Measurements from ENCODE around the gene ESPN.

The ESPN gene

DNA sequence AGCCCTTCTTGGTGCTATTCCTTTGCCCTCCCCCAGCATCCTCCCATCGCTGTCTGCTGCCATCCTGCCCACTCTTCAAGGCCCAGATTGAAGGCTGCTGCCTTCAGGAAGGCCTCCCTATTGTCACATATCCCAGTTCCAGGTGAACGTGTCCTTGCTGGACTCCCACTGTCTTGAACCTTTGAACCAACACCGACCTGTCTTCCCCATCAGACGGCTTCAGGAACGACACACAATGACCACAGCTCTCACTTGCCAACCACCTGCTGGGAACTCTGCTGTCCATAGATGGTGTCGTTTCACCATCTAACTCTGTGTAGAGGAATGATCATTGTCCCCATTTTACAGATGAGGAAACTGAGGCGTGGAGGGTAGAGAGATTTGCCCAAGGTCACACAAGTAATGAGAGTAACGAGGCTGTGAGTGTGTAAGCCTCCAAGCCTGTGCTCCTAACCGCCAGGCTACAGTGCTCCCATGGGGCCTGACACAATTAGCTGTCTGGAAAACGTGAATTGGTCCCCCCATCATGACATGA, 76.8 kb downstream of the ESPN start:
- no peak for DNase-seq

- no peak for DNase-seq
Observed at GRCh38 chr1:6502000-6502891, 77.7 kb downstream of the ESPN start.

- DNase-seq = no peak
Observed at GRCh38 chr1:6503884-6504602, 79.5 kb downstream of the ESPN start.

DNA sequence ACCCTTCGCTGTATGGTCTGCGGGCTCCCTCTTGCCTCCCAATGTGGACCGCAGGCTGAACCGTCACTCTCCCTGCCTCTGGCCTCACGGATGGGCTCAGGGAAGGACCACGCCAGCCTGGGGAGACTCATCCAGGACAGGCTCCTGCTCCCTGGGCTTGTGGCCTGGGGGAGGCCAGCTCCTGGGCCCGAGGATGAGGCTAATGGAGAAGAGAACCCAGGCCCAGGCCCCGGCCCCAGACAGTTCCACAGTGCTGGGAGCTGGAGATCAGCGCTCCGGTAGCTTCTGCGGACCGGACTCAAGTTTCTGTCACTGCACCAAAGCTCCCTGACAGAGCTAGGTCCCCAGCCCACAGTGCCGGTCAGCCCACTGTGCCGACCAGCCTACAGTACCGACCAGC, 80.3 kb downstream of the ESPN start:
- DNase-seq = no peak

GRCh38 chr1:6505367-6506209, 81.0 kb downstream of the ESPN start:
- no peak for DNase-seq

- DNase-seq = no peak
Observed at GRCh38 chr1:6506210-6507036, 81.8 kb downstream of the ESPN start.

- no peak for DNase-seq
Observed at GRCh38 chr1:6507037-6507428, 82.5 kb downstream of the ESPN start.

DNA sequence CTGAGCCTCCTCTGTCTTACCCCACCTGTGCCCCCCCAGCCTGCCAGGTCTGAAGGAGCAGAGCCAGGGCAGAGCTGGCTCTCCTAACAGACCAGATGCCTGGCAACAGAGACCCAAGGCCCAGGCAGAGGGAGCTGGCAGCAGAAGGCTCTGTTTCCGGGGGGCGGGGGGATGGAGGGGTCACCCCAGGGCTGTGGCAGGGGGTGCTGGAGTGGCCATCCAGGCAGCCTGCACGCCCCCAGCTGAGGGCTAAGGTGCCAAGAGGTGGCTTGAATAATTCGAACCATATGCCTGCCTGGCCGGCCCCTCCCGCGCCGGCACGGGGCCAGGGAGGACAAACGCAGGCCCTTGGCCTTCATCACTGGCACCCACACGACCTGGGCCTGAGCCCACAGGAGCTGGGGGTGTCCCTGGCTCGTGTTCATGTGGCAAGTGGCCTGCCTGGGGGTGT, 82.9 kb downstream of the ESPN start:
- DNase-seq = no peak

GRCh38 chr1:6508154-6508815, 83.7 kb downstream of the ESPN start:
- DNase-seq = no peak

- no peak for DNase-seq
Observed at GRCh38 chr1:6508816-6509189, 84.2 kb downstream of the ESPN start.

- DNase-seq = no peak
Observed at GRCh38 chr1:6509220-6509918, 84.8 kb downstream of the ESPN start.

- DNase-seq = no peak
Observed at GRCh38 chr1:6509919-6510291, 85.3 kb downstream of the ESPN start.

- no peak for DNase-seq
Observed at GRCh38 chr1:6510493-6510892, 85.9 kb downstream of the ESPN start.
